ENCODE results near the gene ATP11B.

- TF ChIP-seq CTCF (conservative IDR thresholded peaks at IDR 0.05; ENCODE audit: low read length) (no peak), EZH2phosphoT487 (IDR thresholded peaks at IDR 0.05; ENCODE audit: borderline replicate concordance, low read depth, low read length) (no peak)
Observed at GRCh38 chr3:182855076-182855475, 61.8 kb downstream of the ATP11B start.

All from OCI-LY7 (cell line).